NT2/D1 (cell line): ENCODE measurements around the gene PAXX.

Experiments used
- DNase-seq: peaks from one replicate; pipeline ENCODE4 v3.0.0-alpha.2; 2011; ENCODE audit warnings: low read depth, low spot score
- H3K27me3 ChIP-seq: 2 replicates; pipeline ENCODE4 v1.6.0; 2011; ENCODE audit warnings: mild to moderate bottlenecking; ENCODE audit not compliant: insufficient read length, insufficient read depth
- H3K36me3 ChIP-seq: 2 replicates; pipeline ENCODE4 v1.6.1; 2011; ENCODE audit warnings: mild to moderate bottlenecking, low read length, mixed read lengths; ENCODE audit not compliant: insufficient read depth, insufficient read length
- H3K4me1 ChIP-seq: 2 replicates; pipeline ENCODE4 v1.5.1; 2011; ENCODE audit not compliant: insufficient read depth, insufficient read length
- H3K4me3 ChIP-seq: 2 replicates; pipeline ENCODE4 v1.5.1; 2011; ENCODE audit warnings: low read depth; ENCODE audit not compliant: insufficient read length
- H3K9ac ChIP-seq: 2 replicates; pipeline ENCODE4 v1.6.0; 2011; ENCODE audit warnings: low read depth; ENCODE audit not compliant: insufficient read length
- H3K9me3 ChIP-seq: 2 replicates; pipeline ENCODE4 v1.5.1; 2011; ENCODE audit warnings: mild to moderate bottlenecking, low read length; ENCODE audit not compliant: insufficient read depth
- SUZ12 ChIP-seq: IDR thresholded peaks from 2 replicates; pipeline ENCODE4 v1.6.1; 2011; ENCODE audit not compliant: insufficient read length, insufficient read depth; ENCODE audit errors: extremely low read depth
- YY1 ChIP-seq: IDR thresholded peaks from 2 replicates; pipeline ENCODE4 v1.6.1; 2011; ENCODE audit not compliant: insufficient read length, insufficient read depth
- ZNF274 ChIP-seq: IDR thresholded peaks from 2 replicates; pipeline ENCODE4 v1.6.1; 2011; ENCODE audit warnings: mild to moderate bottlenecking, low read depth, low read length

The PAXX gene

GRCh38 chr9:137027369-137028262 lies 35.4 kb downstream of the PAXX start, which contains the start of gene ABCA2:
Gene ABCA2, minus strand, starts transcription at chr9:137028237. Its CDS starts 97 bp downstream, at chr9:137028140.
- peak within 1 kb of the TSS; percentile 45 for H3K4me3 ChIP-seq
- peak within 1 kb of the TSS; percentile 75 for H3K9ac ChIP-seq

DNA sequence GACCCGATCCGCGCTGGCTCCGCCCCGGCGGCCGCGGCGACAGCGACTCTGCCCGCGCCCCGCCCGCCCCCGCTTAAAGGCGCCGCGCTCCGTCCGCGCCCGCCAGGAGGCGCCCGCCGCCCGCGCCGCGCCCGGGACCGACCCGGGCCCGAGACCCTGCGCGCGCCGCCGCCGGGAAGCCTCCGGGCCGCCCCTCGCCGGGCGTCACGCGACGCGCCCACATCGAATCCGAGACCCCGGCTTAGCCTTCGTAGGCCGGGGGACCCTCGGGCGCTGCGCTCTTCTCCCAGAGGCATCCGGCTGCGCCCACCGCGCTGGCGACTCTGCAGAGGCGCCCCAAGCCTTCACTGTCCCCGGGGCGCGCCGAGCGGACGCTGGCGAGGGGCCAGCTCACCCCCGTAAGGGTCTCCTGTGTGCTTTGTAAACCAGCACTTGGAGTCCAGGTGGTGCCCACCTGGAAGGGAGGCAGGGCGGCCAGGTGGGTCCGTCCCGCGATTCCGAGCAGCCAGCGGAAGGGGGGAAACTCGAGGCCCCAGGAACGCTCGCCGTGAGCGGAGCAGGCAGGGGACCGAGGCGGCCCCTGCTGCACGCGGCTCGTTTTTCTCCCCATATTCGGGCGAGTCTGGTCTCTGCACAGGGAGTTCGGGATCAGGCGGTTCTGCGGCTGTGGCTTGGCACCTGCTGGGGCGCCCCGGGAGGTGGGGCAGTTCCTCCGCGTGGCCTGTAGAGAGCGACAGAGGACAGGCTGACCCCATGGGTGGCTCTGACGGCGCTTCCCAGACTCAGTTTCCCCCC lies 36.2 kb downstream of the PAXX start:
- H3K27me3 ChIP-seq = peaks cover 34% of the 10 kb centered on the region
- H3K9me3 ChIP-seq = no peaks in the 10 kb centered on the region
- no peaks in the 10 kb centered on the region for H3K36me3 ChIP-seq
- TF ChIP-seq SUZ12 (no peak), ZNF274 (no peak), YY1 (no peak)
- peak overlapping the region; percentile 75 for H3K9ac ChIP-seq
- peaks cover 40% of the 10 kb centered on the region for H3K4me1 ChIP-seq
- no peak for DNase-seq
- H3K4me3 ChIP-seq = peak overlapping the region; percentile 33

More at GRCh38 chr9:137027369-137028262, 35.4 kb downstream of the PAXX start, which contains the start of gene ABCA2:
- Histone ChIP-seq H3K9me3 (no peaks in the 10 kb centered on the region), H3K36me3 (no peaks in the 10 kb centered on the region), H3K4me1 (peaks cover 45% of the 10 kb centered on the region), H3K27me3 (peaks cover 34% of the 10 kb centered on the region)
- TF ChIP-seq YY1 (no peak), SUZ12 (peak; percentile 15)
- no peak for DNase-seq

- peaks cover 36% of the 10 kb centered on the region for H3K4me1 ChIP-seq
- peaks cover 35% of the 10 kb centered on the region for H3K27me3 ChIP-seq
- TF ChIP-seq YY1 (no peak), ZNF274 (no peak), SUZ12 (no peak)
- DNase-seq = peak; percentile 49
- peak overlapping the region; percentile 33 for H3K4me3 ChIP-seq
- no peaks in the 10 kb centered on the region for H3K36me3 ChIP-seq
- peak overlapping the region; percentile 75 for H3K9ac ChIP-seq
- no peaks in the 10 kb centered on the region for H3K9me3 ChIP-seq
These were observed 37.1 kb downstream of the PAXX start for GRCh38 chr9:137029058-137029936.

DNA sequence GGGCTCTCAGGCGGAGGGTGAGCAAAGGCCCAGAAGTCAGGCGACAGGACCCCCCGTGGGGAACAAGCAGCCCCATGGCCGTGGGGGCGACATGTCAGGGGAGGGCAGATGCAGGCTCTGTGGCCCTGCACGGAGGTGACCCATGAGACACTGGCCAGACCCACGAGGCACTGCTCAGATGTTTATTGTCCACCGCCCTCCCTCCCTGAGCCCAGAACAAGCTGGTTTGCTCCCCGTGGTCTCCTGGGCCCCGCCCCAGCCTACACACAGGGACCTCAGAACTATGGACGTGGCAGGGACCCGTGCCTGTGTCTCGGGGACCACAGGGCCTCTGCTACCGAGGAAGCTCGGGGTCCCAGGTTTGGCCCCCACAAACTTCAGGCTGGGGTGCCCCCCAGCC lies 37.8 kb downstream of the PAXX start:
- no peaks in the 10 kb centered on the region for H3K36me3 ChIP-seq
- peaks cover 41% of the 10 kb centered on the region for H3K4me1 ChIP-seq
- TF ChIP-seq YY1 = no peak
- no peak for TF ChIP-seq ZNF274
- TF ChIP-seq SUZ12 = no peak
- H3K4me3 ChIP-seq = no peak overlapping the region
- peaks cover 42% of the 10 kb centered on the region for H3K27me3 ChIP-seq
- no peak for DNase-seq
- peak overlapping the region; percentile 61 for H3K9ac ChIP-seq
- no peaks in the 10 kb centered on the region for H3K9me3 ChIP-seq

- peaks cover 41% of the 10 kb centered on the region for H3K27me3 ChIP-seq
- no peak overlapping the region for H3K4me3 ChIP-seq
- H3K9ac ChIP-seq = no peak overlapping the region
- no peak for DNase-seq
- H3K9me3 ChIP-seq = no peaks in the 10 kb centered on the region
- TF ChIP-seq SUZ12 (no peak), ZNF274 (no peak), YY1 (no peak)
- H3K4me1 ChIP-seq = peaks cover 42% of the 10 kb centered on the region
- no peaks in the 10 kb centered on the region for H3K36me3 ChIP-seq
These were observed 38.6 kb downstream of the PAXX start for GRCh38 chr9:137030538-137031527.

DNA sequence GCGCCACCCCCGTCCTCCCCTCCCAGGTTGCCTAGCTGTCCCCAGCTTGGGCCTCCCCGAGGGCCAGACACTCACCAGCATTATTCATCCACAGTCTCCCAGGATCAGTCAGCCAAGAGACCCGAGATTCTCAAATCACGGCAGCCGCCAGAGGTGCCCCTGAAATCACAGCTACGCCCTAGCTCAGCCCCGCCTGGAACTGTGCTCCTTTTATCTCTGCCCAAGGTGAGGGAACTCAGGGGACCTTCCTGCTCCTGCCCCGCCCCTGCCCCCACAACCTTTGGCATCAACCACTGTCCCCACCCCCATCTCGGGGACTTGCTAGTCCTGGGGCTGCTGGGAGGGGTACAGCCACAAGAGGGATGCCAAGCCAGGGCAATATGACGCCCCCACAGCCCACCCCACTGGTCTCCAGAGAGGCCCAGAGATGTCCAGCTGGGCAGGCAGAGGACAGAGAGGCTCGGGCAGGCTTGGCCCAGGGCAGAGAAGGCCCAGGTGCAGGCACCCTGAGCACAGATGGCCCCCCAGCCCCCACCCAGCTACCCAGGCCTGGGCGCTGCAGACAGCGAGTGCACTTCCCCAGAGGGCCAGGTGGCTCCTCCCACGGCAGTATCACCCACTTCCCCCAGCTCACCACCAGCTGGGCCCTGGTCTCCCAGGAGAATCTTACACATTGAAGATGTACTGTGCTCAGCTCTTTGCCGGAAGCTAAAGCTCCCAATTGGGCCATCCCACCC lies 39.9 kb downstream of the PAXX start, which contains the start of gene FUT7:
Gene FUT7, minus strand, starts transcription at position 185 of the 737 bp plus-strand sequence. Its CDS starts 97 bp downstream, at position 88.
- H3K27me3 ChIP-seq = peaks cover 28% of the 10 kb centered on the region
- peaks cover under 1% of the 10 kb centered on the region for H3K36me3 ChIP-seq
- H3K9ac ChIP-seq = no peak within 1 kb of the TSS
- H3K4me1 ChIP-seq = peaks cover 37% of the 10 kb centered on the region
- no peaks in the 10 kb centered on the region for H3K9me3 ChIP-seq
- TF ChIP-seq YY1 (no peak), SUZ12 (no peak), ZNF274 (no peak)
- DNase-seq = no peak
- no peak within 1 kb of the TSS for H3K4me3 ChIP-seq
